ENCODE data around the gene IER3. TPM values are rescaled to one million over a fixed set of nuclear protein-coding genes. Genes with fewer than 3 reads are reported as not detected.
A peak's percentile ranks its signal among the peaks of the same experiment; 100 is the strongest.
"Not testable (repeated sequence)": the region's sequence is repeated elsewhere in the genome, so short reads cannot be mapped to it uniquely, and the experiment has no call there.

IER3 gene
- total and polyA plus RNA-seq, 10 donors = 19.8 to 62.2 (median 36.0) TPM

DNA sequence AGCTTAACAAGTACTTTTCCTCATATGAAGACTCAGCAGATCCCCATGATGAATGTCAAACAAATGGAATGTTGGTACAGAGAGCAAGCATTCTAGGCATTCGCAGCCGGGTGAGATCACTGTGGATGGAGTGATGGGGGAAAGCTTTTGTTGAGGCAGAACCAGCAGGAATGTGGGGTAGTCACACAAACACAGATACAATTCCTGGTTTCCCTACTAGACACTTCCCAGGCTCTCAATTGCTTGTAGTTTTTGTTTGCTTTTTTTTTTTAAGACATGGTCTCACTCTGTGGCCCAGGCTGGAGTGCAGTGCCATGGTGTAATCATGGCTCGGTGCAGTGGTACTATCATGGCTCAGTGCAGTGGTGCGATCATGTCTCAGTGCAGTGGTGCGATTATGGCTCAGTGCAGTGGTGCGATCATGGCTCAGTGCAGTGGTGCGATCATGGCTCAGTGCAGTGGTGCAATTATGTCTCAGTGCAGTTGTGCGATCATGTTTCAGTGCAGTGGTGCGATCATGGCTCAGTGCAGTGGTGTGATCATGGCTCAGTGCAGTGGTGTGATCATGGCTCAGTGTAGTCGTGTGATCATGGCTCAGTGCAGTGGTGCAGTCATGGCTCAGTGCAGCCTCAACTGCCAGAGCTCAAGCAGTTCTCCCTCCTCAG lies 15.4 kb upstream of the IER3 start:
- H3K27ac ChIP-seq = peak overlapping the region in 3 of 8 donors; percentile 17 to 77 (median 57)
- intact Hi-C loops (cut with DNase I; ENCODE audit: low total_unique reads) = no loop called here
- H3K4me1 ChIP-seq = peaks cover 0 to 61% (median 21%) of the 10 kb centered on the region in 6 donors
- no peaks in the 10 kb centered on the region for H3K9me3 ChIP-seq
- DNase-seq = no peak
- WGBS, 5 donors = 75 to 92% (median 83%) methylated on average over 10 of the region's 10 CpGs
- TF ChIP-seq POLR2A (IDR thresholded peaks at IDR 0.05) (no peak), CTCF (IDR thresholded peaks at IDR 0.05 in 8 of 11, conservative IDR thresholded peaks at IDR 0.05 in 3 of 11) (no peak), POLR2AphosphoS5 (IDR thresholded peaks at IDR 0.05) (no peak)
- no peaks in the 10 kb centered on the region for H3K36me3 ChIP-seq
- peaks cover 0 to 6% (median 0%) of the 10 kb centered on the region in 7 donors for H3K27me3 ChIP-seq (replicated peaks in 1 of 7)
- no peak overlapping the region for H3K4me3 ChIP-seq

DNA sequence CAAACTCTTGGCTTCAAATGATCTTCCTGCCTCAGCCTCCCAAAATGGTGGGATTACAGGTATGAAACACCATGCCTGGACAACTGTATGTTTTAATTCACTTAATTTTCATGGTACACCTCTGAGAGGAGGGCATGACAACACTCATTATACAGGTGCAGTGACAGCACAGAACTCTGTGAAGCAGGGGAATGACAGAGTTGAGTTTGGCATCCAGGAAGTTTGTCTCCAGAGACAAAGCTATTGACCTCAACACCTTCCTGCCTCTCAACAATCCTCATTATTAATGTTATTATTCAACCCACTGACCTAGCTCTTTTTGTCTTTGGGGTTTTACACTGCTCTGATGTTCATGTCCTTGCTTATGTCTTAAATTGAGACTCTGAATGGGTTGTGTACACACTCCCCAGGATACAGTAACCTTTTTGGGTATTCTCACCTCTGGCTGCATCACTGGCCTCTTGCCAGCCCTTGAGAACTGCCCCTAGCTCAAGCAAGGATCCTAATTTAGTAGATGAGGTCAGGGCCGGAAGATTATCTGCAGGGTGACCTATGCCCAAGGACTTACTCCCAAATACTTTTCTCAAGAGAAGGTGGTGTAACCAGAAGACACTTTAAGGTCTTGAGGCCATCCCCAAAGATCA lies 13.0 kb upstream of the IER3 start:
- TF ChIP-seq POLR2AphosphoS5 (IDR thresholded peaks at IDR 0.05) = no peak
- no peak for TF ChIP-seq CTCF (IDR thresholded peaks at IDR 0.05 in 8 of 11, conservative IDR thresholded peaks at IDR 0.05 in 3 of 11)
- TF ChIP-seq POLR2A (IDR thresholded peaks at IDR 0.05) = no peak
- intact Hi-C loops (cut with DNase I; ENCODE audit: low total_unique reads) = no loop called here
- Histone ChIP-seq H3K27me3 (replicated peaks in 1 of 7) (no peaks in the 10 kb centered on the region), H3K4me1 (peaks cover 0 to 58% (median 19%) of the 10 kb centered on the region in 6 donors), H3K9me3 (no peaks in the 10 kb centered on the region), H3K4me3 (no peak overlapping the region), H3K27ac (no peak overlapping the region), H3K36me3 (no peaks in the 10 kb centered on the region)
- no peak for DNase-seq
- 79 to 94% (median 85%) methylated on average over 1 of the region's 1 CpG for WGBS, 5 donors

GRCh38 chr6:30756405-30757003 lies 12.2 kb upstream of the IER3 start:
- H3K27me3 ChIP-seq (replicated peaks in 1 of 7); H3K4me3 ChIP-seq; intact Hi-C loops (cut with DNase I; ENCODE audit: low total_unique reads); H3K36me3 ChIP-seq; DNase-seq; H3K9me3 ChIP-seq; H3K27ac ChIP-seq: not testable (repeated sequence)
- 89 to 98% (median 94%) methylated on average over 7 of the region's 7 CpGs for WGBS, 5 donors
- H3K4me1 ChIP-seq = peaks cover 0 to 63% (median 19%) of the 10 kb centered on the region in 6 donors

DNA sequence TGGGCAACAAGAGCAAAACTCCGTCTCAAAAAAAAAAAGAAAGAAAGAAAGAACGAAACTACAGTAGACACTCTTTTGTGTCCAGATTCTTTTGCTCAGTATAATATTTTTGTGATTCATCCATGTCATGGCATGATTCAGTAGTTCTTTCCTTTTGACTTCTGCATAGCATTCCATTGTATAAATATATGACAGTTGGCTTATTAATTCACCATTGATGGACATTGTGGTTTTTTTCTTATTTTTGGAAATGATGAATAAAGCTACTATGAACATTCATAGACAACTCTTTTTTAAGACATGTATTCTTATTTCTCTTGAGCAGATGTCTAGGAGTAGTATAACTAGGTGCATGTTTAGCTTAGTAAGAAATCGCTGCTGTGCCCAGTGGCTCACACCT lies 10.3 kb upstream of the IER3 start:
- H3K27me3 ChIP-seq (replicated peaks in 1 of 7) = no peaks in the 10 kb centered on the region
- intact Hi-C loops (cut with DNase I; ENCODE audit: low total_unique reads) = no loop called here
- no peaks in the 10 kb centered on the region for H3K9me3 ChIP-seq
- DNase-seq = no peak
- no peak overlapping the region for H3K4me3 ChIP-seq
- H3K4me1 ChIP-seq = peaks cover 0 to 55% (median 14%) of the 10 kb centered on the region in 6 donors
- TF ChIP-seq CTCF (IDR thresholded peaks at IDR 0.05 in 8 of 11, conservative IDR thresholded peaks at IDR 0.05 in 3 of 11) (no peak), POLR2A (IDR thresholded peaks at IDR 0.05) (no peak), POLR2AphosphoS5 (IDR thresholded peaks at IDR 0.05) (no peak)
- no peak overlapping the region for H3K27ac ChIP-seq
- H3K36me3 ChIP-seq = no peaks in the 10 kb centered on the region
- 88 to 95% (median 92%) methylated on average over 3 of the region's 3 CpGs for WGBS, 5 donors

Measured in spleen (tissue), 11 donors.